ENCODE results near the gene GALNTL6.

Gene GALNTL6

GRCh38 chr4:172584816-172585215 is 771.6 kb downstream of the GALNTL6 start:
- no peak for DNase-seq

- DNase-seq = no peak
Measured at GRCh38 chr4:172596206-172596605, 783.0 kb downstream of the GALNTL6 start.

GRCh38 chr4:172599554-172599953 is 786.4 kb downstream of the GALNTL6 start:
- DNase-seq = no peak

GRCh38 chr4:172601195-172601594 is 788.0 kb downstream of the GALNTL6 start:
- no peak for DNase-seq

GRCh38 chr4:172619218-172619617 is 806.0 kb downstream of the GALNTL6 start:
- no peak for DNase-seq

GRCh38 chr4:172619798-172620197 is 806.6 kb downstream of the GALNTL6 start:
- no peak for DNase-seq

- DNase-seq = no peak
Measured at GRCh38 chr4:172628263-172628662, 815.1 kb downstream of the GALNTL6 start.

GRCh38 chr4:172630280-172630679 is 817.1 kb downstream of the GALNTL6 start:
- no peak for DNase-seq

- no peak for DNase-seq
Measured at GRCh38 chr4:172631832-172632231, 818.6 kb downstream of the GALNTL6 start.

GRCh38 chr4:172648471-172648870 is 835.3 kb downstream of the GALNTL6 start:
- DNase-seq = no peak

GRCh38 chr4:172649143-172649542 is 835.9 kb downstream of the GALNTL6 start:
- no peak for DNase-seq

GRCh38 chr4:172650758-172651530 is 837.7 kb downstream of the GALNTL6 start:
- DNase-seq = no peak

GRCh38 chr4:172651961-172652360 is 838.8 kb downstream of the GALNTL6 start:
- DNase-seq = no peak

- DNase-seq = no peak
Measured at GRCh38 chr4:172652369-172652768, 839.2 kb downstream of the GALNTL6 start.

GRCh38 chr4:172653676-172654075 is 840.5 kb downstream of the GALNTL6 start:
- DNase-seq = no peak

GRCh38 chr4:172654457-172654856 is 841.3 kb downstream of the GALNTL6 start:
- no peak for DNase-seq

GRCh38 chr4:172656055-172656454 is 842.9 kb downstream of the GALNTL6 start:
- DNase-seq = no peak

- no peak for DNase-seq
Measured at GRCh38 chr4:172657081-172657480, 843.9 kb downstream of the GALNTL6 start.

- DNase-seq = no peak
Measured at GRCh38 chr4:172660251-172660650, 847.0 kb downstream of the GALNTL6 start.

GRCh38 chr4:172662113-172662512 is 848.9 kb downstream of the GALNTL6 start:
- no peak for DNase-seq

- DNase-seq = no peak
Measured at GRCh38 chr4:172666711-172667368, 853.6 kb downstream of the GALNTL6 start.

GRCh38 chr4:172674811-172675210 is 861.6 kb downstream of the GALNTL6 start:
- no peak for DNase-seq

GRCh38 chr4:172675232-172675631 is 862.0 kb downstream of the GALNTL6 start:
- DNase-seq = no peak

- no peak for DNase-seq
Measured at GRCh38 chr4:172680691-172681090, 867.5 kb downstream of the GALNTL6 start.

GRCh38 chr4:172683021-172683420 is 869.8 kb downstream of the GALNTL6 start:
- no peak for DNase-seq

Measured in AML-193 (cell line).